H1 (cell line): ENCODE measurements around the gene CIZ1. TPM values are rescaled to one million over a fixed set of nuclear protein-coding genes. Genes with fewer than 3 reads are reported as not detected.
A peak's percentile ranks its signal among the peaks of the same experiment; 100 is the strongest.

Experiments
- CTBP2 ChIP-seq: IDR thresholded peaks from 2 replicates; pipeline ENCODE4 v1.7.0; 2011; ENCODE audit warnings: borderline replicate concordance, mild to moderate bottlenecking, moderate library complexity, mixed read lengths, low read length; ENCODE audit not compliant: insufficient read depth, insufficient read length
- EP300 ChIP-seq, 2 experiments: IDR thresholded peaks; 1 replicate in 1 of 2; 2 replicates in 1 of 2; pipeline ENCODE4 v1.6.1; 2011 to 2012; ENCODE audit warnings: low read depth in 2 of 2, low read length in 2 of 2, mild to moderate bottlenecking in 2 of 2, borderline replicate concordance in 1 of 2, inconsistent platforms in 1 of 2, moderate library complexity in 1 of 2
- GABPA ChIP-seq: IDR thresholded peaks from 2 replicates; pipeline ENCODE4 v1.6.1; 2011; ENCODE audit warnings: mild to moderate bottlenecking, low read length, moderate library complexity, borderline replicate concordance; ENCODE audit not compliant: insufficient read depth
- JUN ChIP-seq: IDR thresholded peaks from 2 replicates; pipeline ENCODE4 v1.6.1; 2011; ENCODE audit warnings: low read depth, mild to moderate bottlenecking, improper control_type of control experiment, low read length
- KDM1A ChIP-seq: fragments of 200-600, 300-600 bp; sonication (generic); IDR thresholded peaks from 2 replicates; pipeline ENCODE4 v1.7.1; 2016; ENCODE audit warnings: mild to moderate bottlenecking, low read length, borderline replicate concordance
- NRF1 ChIP-seq: IDR thresholded peaks from 2 replicates; pipeline ENCODE4 v1.6.1; 2011; ENCODE audit warnings: mild to moderate bottlenecking, low read depth, low read length, improper control_type of control experiment
- RNF2 ChIP-seq: fragments of 200-900, 300-1000 bp; sonication (generic); IDR thresholded peaks from 2 replicates; pipeline ENCODE4 v1.7.1; 2016; ENCODE audit warnings: borderline replicate concordance, low read depth, mild to moderate bottlenecking, antibody characterized with exemption, low read length; ENCODE audit not compliant: poor library complexity, severe bottlenecking; ENCODE audit errors: missing control alignments
- RXRA ChIP-seq: IDR thresholded peaks from 2 replicates; pipeline ENCODE4 v1.6.1; 2011; ENCODE audit warnings: low read depth, mild to moderate bottlenecking, low read length, moderate library complexity; ENCODE audit not compliant: insufficient read depth
- SAP30 ChIP-seq: fragments of 300-600 bp; sonication (generic); IDR thresholded peaks from 2 replicates; pipeline ENCODE4 v1.7.1; 2012; ENCODE audit warnings: low read length, moderate library complexity, mild to moderate bottlenecking, inconsistent platforms; ENCODE audit not compliant: insufficient read depth, insufficient replicate concordance
- SRF ChIP-seq: IDR thresholded peaks from 2 replicates; pipeline ENCODE4 v1.6.1; 2011; ENCODE audit warnings: mild to moderate bottlenecking, low read depth, low read length, moderate library complexity
- TAF1 ChIP-seq: IDR thresholded peaks from 2 replicates; pipeline ENCODE4 v1.6.1; 2011; ENCODE audit warnings: mild to moderate bottlenecking, low read depth, low read length
- TAF7 ChIP-seq: optimal IDR thresholded peaks from 2 replicates; pipeline ENCODE3; 2011; ENCODE audit warnings: low read depth, mild to moderate bottlenecking, inconsistent platforms, low read length, moderate library complexity, borderline replicate concordance
- TBP ChIP-seq: IDR thresholded peaks from 2 replicates; pipeline ENCODE4 v1.6.1; 2011; ENCODE audit warnings: low read depth, low read length, improper control_type of control experiment
- TEAD4 ChIP-seq: IDR thresholded peaks from 2 replicates; pipeline ENCODE4 v1.6.1; 2012; ENCODE audit warnings: low read depth, low read length, inconsistent platforms, mixed read lengths
- polyA plus RNA-seq, 7 experiments: library from polyadenylated mRNA; depleted of rRNA in 3 of 7; stranded (reverse) in 5 of 7; unstranded in 2 of 7; fragments of >200 nt in 5 of 7; fragments of 200-250 nt in 2 of 7; gene quantifications; 1 replicate in 5 of 7; 2 replicates in 1 of 7; 4 replicates in 1 of 7; pipeline versions ENCODE4 v1.2.1 to v1.2.3, GENCODE V29; 2011 to 2013; ENCODE audit warnings: missing spikeins in 2 of 7, mixed read lengths in 2 of 7
- total RNA-seq: library from RNA; stranded (reverse); fragmentation: NEBNext Ultra II Directional; extraction: Animal tissue kit (Norgen Biotek cat#: 25700); gene quantifications from 2 replicates; pipeline ENCODE4 v1.2.1, GENCODE V29; 2021

The CIZ1 gene
- total and polyA plus RNA-seq, 2 of the 8 experiments (the other 6 are each of a cell fraction or from before 2014, with no cell fraction given), result 66.0 to 107 TPM

DNA sequence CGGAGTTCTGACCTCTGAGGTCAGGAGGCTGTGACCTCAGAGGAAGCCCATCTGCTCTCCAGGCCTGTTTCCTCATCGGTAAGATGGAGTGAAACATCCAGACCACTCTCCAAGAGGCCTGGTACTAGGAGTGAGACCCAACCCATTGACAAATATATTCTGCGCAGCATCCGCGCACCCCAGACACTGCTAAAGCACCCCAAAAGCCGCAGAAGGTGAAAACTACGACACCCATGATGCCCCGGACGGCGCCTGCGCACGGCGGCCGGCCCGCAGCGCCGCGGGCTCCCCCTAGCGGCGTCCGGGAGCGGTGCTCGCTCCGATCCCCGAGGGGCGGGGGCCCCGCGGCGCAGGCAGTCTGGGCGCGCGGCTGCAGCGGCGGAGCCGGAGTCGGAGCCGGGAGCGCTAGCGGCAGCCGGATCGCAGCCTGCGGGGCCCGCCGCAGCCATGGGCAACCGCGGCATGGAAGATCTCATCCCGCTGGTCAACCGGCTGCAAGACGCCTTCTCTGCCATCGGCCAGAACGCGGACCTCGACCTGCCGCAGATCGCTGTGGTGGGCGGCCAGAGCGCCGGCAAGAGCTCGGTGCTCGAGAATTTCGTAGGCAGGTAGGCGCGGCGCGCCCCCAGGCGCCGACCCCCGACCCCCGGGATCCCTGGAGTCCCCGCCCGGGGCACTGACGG, 11.8 kb upstream of the CIZ1 start, which contains the start of gene DNM1 (continued):
- TF ChIP-seq TBP (peak; percentile 60; the same call in 1 of the 2 replicates), GABPA (peak; percentile 42; the same call in 1 of the 2 replicates), CTBP2 (no peak), EP300 (IDR thresholded peaks at IDR 0.05; ENCODE audit: borderline replicate concordance in 1 of 2, low read depth in 2 of 2, low read length in 2 of 2) (no peak), TAF1 (peak; percentile 69; the same call in 1 of the 2 replicates), TEAD4 (no peak), KDM1A (no peak), RNF2 (no peak), SRF (no peak), NRF1 (peak; percentile 73), RXRA (no peak), JUN (no peak), TAF7 (peak; percentile 55), SAP30 (no peak)
